HepG2 (cell line): ENCODE data around the gene EVI5. TPM values are rescaled to one million over a fixed set of nuclear protein-coding genes. Genes with fewer than 3 reads are reported as not detected.

Experiments
- ATAC-seq: fragments of 200-7000 bp; cut with Tn5 transposase; 3 replicates; pipeline ENCODE4 v1.9.1; 2020; ENCODE audit warnings: mild to moderate bottlenecking, moderate library complexity
- BruUV-seq: library from RNA; stranded (reverse); fragments of 400-500 nt; replicated peaks from 2 replicates; lab custom pipeline; 2021; lab: Mats Ljungman, UMichigan
- CTCF ChIA-PET: fragments of 300-600 bp; formaldehyde crosslinking; extraction: SDS; loops from one replicate; lab custom pipeline; 2021; ENCODE audit warnings: low total read pairs, inconsistent platforms, low intra/inter-chr PET ratio; lab: Yijun Ruan, JAX
- POLR2A ChIA-PET: fragments of 350-600 bp; sonication (Branson Sonifier 250); formaldehyde crosslinking; loops from one replicate; lab custom pipeline; 2020; ENCODE audit warnings: antibody characterized with exemption, inconsistent platforms; lab: Yijun Ruan, JAX
- DNase-seq: peaks from one replicate; pipeline ENCODE4 v3.0.0-alpha.2; 2015; ENCODE audit warnings: low spot score
- FAIRE-seq: peaks from 3 replicates; lab custom pipeline; 2011; peaks lifted over from hg19 to GRCh38; lab: Jason Lieb, UNC
- H2AFZ ChIP-seq: one replicate; pipeline ENCODE4 v1.6.1; 2011; ENCODE audit warnings: low read length, inconsistent platforms
- H3K27ac ChIP-seq: fragments of 300-600 bp; 3 replicates; pipeline ENCODE4 v1.8.0; 2011; ENCODE audit warnings: mixed run types, mild to moderate bottlenecking, mixed read lengths, low read length, inconsistent platforms; ENCODE audit not compliant: insufficient read depth; ENCODE audit errors: extremely low read length
- H3K27me3 ChIP-seq, 2 experiments: fragments of 200-600 bp in 1 of 2; 2 replicates in 1 of 2; 3 replicates in 1 of 2; pipeline versions ENCODE4 v1.6.0 to v1.8.0; 2011; ENCODE audit warnings: low read length in 2 of 2, mild to moderate bottlenecking in 2 of 2, moderate library complexity in 2 of 2, inconsistent platforms in 1 of 2; ENCODE audit not compliant: insufficient read depth in 2 of 2, control insufficient read depth in 1 of 2
- H3K36me3 ChIP-seq, 2 experiments: fragments of 200-600 bp in 1 of 2; replicated peaks in 1 of 2; 2 replicates in 1 of 2; 3 replicates in 1 of 2; pipeline versions ENCODE4 v1.5.1 to v1.8.0; 2011; ENCODE audit warnings: low read length in 2 of 2, inconsistent platforms in 1 of 2; ENCODE audit not compliant: insufficient read depth in 2 of 2, control insufficient read depth in 1 of 2
- H3K4me1 ChIP-seq: 2 replicates; pipeline ENCODE4 v1.5.1; 2012; ENCODE audit warnings: low read length, inconsistent platforms; ENCODE audit not compliant: insufficient read depth
- H3K4me2 ChIP-seq: 2 replicates; pipeline ENCODE4 v1.6.0; 2011; ENCODE audit warnings: low read depth, low read length, inconsistent platforms
- H3K4me3 ChIP-seq, 3 experiments: fragments of 200-600 bp in 1 of 3; sonication (generic), shearing (Covaris generic) in 1 of 3; replicated peaks in 1 of 3; 2 replicates each; pipeline ENCODE4 v1.5.1; 2011 to 2016; ENCODE audit warnings: low read length in 3 of 3, inconsistent platforms in 2 of 3, low read depth in 2 of 3, mild to moderate bottlenecking in 2 of 3, control low read depth in 1 of 3, mixed read lengths in 1 of 3; ENCODE audit not compliant: insufficient read depth in 1 of 3
- H3K79me2 ChIP-seq: one replicate; pipeline ENCODE4 v1.6.1; 2011; ENCODE audit warnings: low read length, inconsistent platforms; ENCODE audit not compliant: insufficient read depth
- H3K9ac ChIP-seq: 2 replicates; pipeline ENCODE4 v1.6.0; 2011; ENCODE audit warnings: mild to moderate bottlenecking, low read depth, low read length, inconsistent platforms; ENCODE audit not compliant: insufficient read depth
- H3K9me3 ChIP-seq: 2 replicates; pipeline ENCODE4 v1.5.1; 2012; ENCODE audit warnings: mild to moderate bottlenecking, low read length
- H4K20me1 ChIP-seq: 2 replicates; pipeline ENCODE4 v1.6.0; 2011; ENCODE audit warnings: inconsistent platforms, mild to moderate bottlenecking, low read length, moderate library complexity; ENCODE audit not compliant: insufficient read depth
- AGO2 ChIP-seq: fragments of 200-400 bp; formaldehyde crosslinking; optimal IDR thresholded peaks from 2 replicates; pipeline ENCODE3; 2017; ENCODE audit warnings: mild to moderate bottlenecking, low read depth, low read length, moderate library complexity
- ARHGAP35 ChIP-seq: sonication (generic); formaldehyde crosslinking; IDR thresholded peaks from 2 replicates; pipeline ENCODE4 v1.9.0; 2022; ENCODE audit warnings: mild to moderate bottlenecking, inconsistent platforms, moderate library complexity, missing genetic modification reagents, borderline replicate concordance
- NFE2L2 ChIP-seq: fragments of 150-350 bp; IDR thresholded peaks from 2 replicates; pipeline ENCODE4 v1.6.1; 2014; ENCODE audit warnings: low read length
- NR1H2 ChIP-seq: sonication (generic); formaldehyde crosslinking; IDR thresholded peaks from 2 replicates; pipeline ENCODE4 v1.8.1; 2022; ENCODE audit warnings: low read depth, missing genetic modification reagents, borderline replicate concordance
- RARG ChIP-seq: sonication (generic); formaldehyde crosslinking; IDR thresholded peaks from 2 replicates; pipeline ENCODE4 v1.4.0; 2020; ENCODE audit warnings: low read depth, mild to moderate bottlenecking, missing genetic modification reagents
- RNF2 ChIP-seq: fragments of 450-650 bp; conservative IDR thresholded peaks from 2 replicates; pipeline ENCODE4 v1.6.1; 2016; ENCODE audit warnings: low read depth
- STAG1 ChIP-seq: sonication (generic); formaldehyde crosslinking; IDR thresholded peaks from 2 replicates; pipeline ENCODE4 v1.4.0; 2020; ENCODE audit warnings: missing genetic modification reagents
- ZKSCAN8 ChIP-seq: IDR thresholded peaks from 2 replicates; pipeline ENCODE4 v1.6.1; 2016; ENCODE audit warnings: borderline replicate concordance, missing genetic modification reagents, missing compliant biosample characterization
- ZNF317 ChIP-seq: sonication (generic); formaldehyde crosslinking; IDR thresholded peaks from 2 replicates; pipeline ENCODE4 v1.5.0; 2020; ENCODE audit warnings: mild to moderate bottlenecking, missing genetic modification reagents
- WGBS: methylation state at CpG from one replicate; pipeline ENCODE4 v1.1.6; 2017; ENCODE audit warnings: low lambda C conversion rate; 5-methylcytosine and 5-hydroxymethylcytosine counted together
- in situ Hi-C: cut with HindIII; loops from 2 replicates; pipeline ENCODE4 v1.10.0; 2017; ENCODE audit warnings: low pct_unique_long_range_greater_than_20kb; ENCODE audit not compliant: extremely low pct_ligation_motif_present
- intact Hi-C: fragments of 100-400 bp; cut with micrococcal nuclease; formaldehyde crosslinking; loops from one replicate; pipeline ENCODE4 v1.10.0; 2022; ENCODE audit not compliant: unreplicated experiment
- polyA plus RNA-seq, 8 experiments: library from polyadenylated mRNA; depleted of rRNA in 3 of 8; stranded (reverse) in 7 of 8; unstranded in 1 of 8; fragments of >200 nt; fragmentation: Illumina TruSeq in 4 of 8; extraction: Trizol in 4 of 8; gene quantifications; 2 replicates each; pipeline versions ENCODE4 v1.2.1 to v1.2.3, GENCODE V29; 2011 to 2016; ENCODE audit warnings: low read depth in 4 of 8, missing spikeins in 1 of 8, mixed read lengths in 1 of 8; ENCODE audit not compliant: insufficient read depth in 1 of 8
- total RNA-seq, 5 experiments: library from RNA; depleted of rRNA; stranded (reverse); fragments of >200 nt; fragmentation: Illumina TruSeq; extraction: Trizol; gene quantifications; 2 replicates each; pipeline ENCODE4 v1.2.3, GENCODE V29; 2016; ENCODE audit warnings: low read depth in 1 of 5
- TF ChIP-seq, protein P1 (sequence below): conservative IDR thresholded peaks from 2 replicates; pipeline ENCODE4 v1.6.1; 2018; ENCODE audit warnings: missing genetic modification reagents

Gene EVI5
- total and polyA plus RNA-seq, 2 of the 13 experiments (the other 11 are each of a cell fraction or from before 2014, with no cell fraction given), result 4.0 to 12.6 TPM

DNA sequence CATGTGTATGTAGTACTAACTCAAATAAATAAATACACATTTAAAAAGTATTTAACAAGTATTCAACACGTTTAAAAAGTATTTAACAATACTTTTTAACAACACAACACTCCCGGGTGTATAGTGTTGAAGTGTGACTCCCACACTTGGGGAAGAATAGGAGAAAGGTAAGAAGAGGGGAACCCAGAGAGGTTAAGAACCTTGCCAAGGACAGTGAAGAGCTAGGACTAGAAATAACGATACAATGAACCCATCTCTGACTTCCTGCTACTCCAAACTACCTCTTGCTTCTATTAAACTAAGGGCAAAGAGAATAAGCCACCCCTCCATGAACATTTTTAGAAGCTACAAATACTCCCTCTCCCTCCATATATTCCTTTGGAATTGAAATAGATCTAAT, 296.5 kb downstream of the EVI5 start:
- no TSS peak for BruUV-seq
- no peak for ATAC-seq
- H3K4me2 ChIP-seq, result no peak overlapping the region
- H3K27me3 ChIP-seq, result no peaks in the 10 kb centered on the region; a peak in 2 of 5 replicates
- H3K27ac ChIP-seq, result no peak overlapping the region
- WGBS, result 54% methylated on average over 3 of the region's 3 CpGs
- in situ Hi-C loops, result no loop called here
- TF ChIP-seq NR1H2 (CRISPR knock-in tag) (no peak), ZNF317 (no peak), RNF2 (no peak), ZKSCAN8 (CRISPR knock-in tag) (no peak), AGO2 (no peak), STAG1 (CRISPR knock-in tag) (no peak), ARHGAP35 (CRISPR knock-in tag) (no peak), RARG (CRISPR knock-in tag) (no peak), NFE2L2 (no peak)
- TF ChIP-seq, protein P1, sequence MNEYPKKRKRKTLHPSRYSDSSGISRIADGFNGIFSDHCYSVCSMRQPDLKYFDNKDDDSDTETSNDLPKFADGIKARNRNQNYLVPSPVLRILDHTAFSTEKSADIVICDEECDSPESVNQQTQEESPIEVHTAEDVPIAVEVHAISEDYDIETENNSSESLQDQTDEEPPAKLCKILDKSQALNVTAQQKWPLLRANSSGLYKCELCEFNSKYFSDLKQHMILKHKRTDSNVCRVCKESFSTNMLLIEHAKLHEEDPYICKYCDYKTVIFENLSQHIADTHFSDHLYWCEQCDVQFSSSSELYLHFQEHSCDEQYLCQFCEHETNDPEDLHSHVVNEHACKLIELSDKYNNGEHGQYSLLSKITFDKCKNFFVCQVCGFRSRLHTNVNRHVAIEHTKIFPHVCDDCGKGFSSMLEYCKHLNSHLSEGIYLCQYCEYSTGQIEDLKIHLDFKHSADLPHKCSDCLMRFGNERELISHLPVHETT (CRISPR knock-in tag), result no peak
- TF ChIP-seq, all 625 proteins: peak for 0
- H2AFZ ChIP-seq, result no peak overlapping the region
- no peaks in the 10 kb centered on the region for H3K9me3 ChIP-seq
- H3K4me1 ChIP-seq, result peaks cover 39% of the 10 kb centered on the region
- no peaks in the 10 kb centered on the region for H3K36me3 ChIP-seq
- no peak overlapping the region for H3K4me3 ChIP-seq
- DNase-seq, result no peak
- H3K79me2 ChIP-seq, result no peaks in the 10 kb centered on the region
- ChIA-PET CTCF (no interaction called here), POLR2A (interaction anchor here (1.3 kb wide), 1 partner anchor 17 kb away, joined by 3 read pairs; no protein-coding TSS in a partner anchor)
- H4K20me1 ChIP-seq, result no peaks in the 10 kb centered on the region
- FAIRE-seq, result no peak
- no peak overlapping the region for H3K9ac ChIP-seq
- intact Hi-C loops, result no loop called here
